Activated naive CD4-positive, alpha-beta T cell (primary cell): ENCODE measurements around the gene ALDH3B1.

Experiments used
- DNase-seq, 4 experiments: peaks; one replicate each; lab custom pipeline; 2025; lab: John Stamatoyannopoulos, UW

Gene ALDH3B1

GRCh38 chr11:68013611-68014156 is 3.6 kb downstream of the ALDH3B1 start:
- DNase-seq: no peak

- DNase-seq: no peak
These were observed 4.2 kb downstream of the ALDH3B1 start for GRCh38 chr11:68014157-68014946.

- no peak for DNase-seq
These were observed 4.9 kb downstream of the ALDH3B1 start for GRCh38 chr11:68014947-68015447.

GRCh38 chr11:68015467-68015866 is 5.3 kb downstream of the ALDH3B1 start:
- no peak for DNase-seq

GRCh38 chr11:68016161-68016903 is 6.2 kb downstream of the ALDH3B1 start:
- DNase-seq: no peak

GRCh38 chr11:68016904-68017817 is 7.0 kb downstream of the ALDH3B1 start:
- no peak for DNase-seq

GRCh38 chr11:68017980-68018729 is 8.0 kb downstream of the ALDH3B1 start:
- no peak for DNase-seq

GRCh38 chr11:68018730-68019190 is 8.6 kb downstream of the ALDH3B1 start:
- DNase-seq: no peak

GRCh38 chr11:68019486-68019885 is 9.4 kb downstream of the ALDH3B1 start:
- DNase-seq: no peak

GRCh38 chr11:68020575-68020974 is 10.4 kb downstream of the ALDH3B1 start:
- no peak for DNase-seq

GRCh38 chr11:68021167-68021787 is 11.2 kb downstream of the ALDH3B1 start:
- DNase-seq: no peak

- DNase-seq: no peak
These were observed 12.4 kb downstream of the ALDH3B1 start for GRCh38 chr11:68022531-68022930.

- DNase-seq: no peak
These were observed 14.4 kb downstream of the ALDH3B1 start for GRCh38 chr11:68024508-68024907.

GRCh38 chr11:68025047-68025446 is 14.9 kb downstream of the ALDH3B1 start:
- no peak for DNase-seq

GRCh38 chr11:68026391-68027105 is 16.4 kb downstream of the ALDH3B1 start:
- DNase-seq: no peak

- DNase-seq: no peak
These were observed 17.5 kb downstream of the ALDH3B1 start for GRCh38 chr11:68027667-68028066.

- DNase-seq: no peak
These were observed 18.8 kb downstream of the ALDH3B1 start for GRCh38 chr11:68028802-68029545.

- peak; percentile 87 to 96 (median 92) for DNase-seq
These were observed 20.4 kb downstream of the ALDH3B1 start, which contains the start of gene NDUFS8 for GRCh38 chr11:68030318-68031143. TSS of gene NDUFS8 (plus strand) at chr11:68030681. CDS start at chr11:68032152, 1,471 bp downstream.
